ENCODE data around the gene LONP2. TPM values are rescaled to one million over a fixed set of nuclear protein-coding genes. Genes with fewer than 3 reads are reported as not detected.
A peak's percentile ranks its signal among the peaks of the same experiment; 100 is the strongest.

The LONP2 gene
- total and polyA plus RNA-seq, 2 of the 13 experiments (the other 11 are each of a cell fraction or from before 2014, with no cell fraction given): 39.2 to 63.3 TPM

DNA sequence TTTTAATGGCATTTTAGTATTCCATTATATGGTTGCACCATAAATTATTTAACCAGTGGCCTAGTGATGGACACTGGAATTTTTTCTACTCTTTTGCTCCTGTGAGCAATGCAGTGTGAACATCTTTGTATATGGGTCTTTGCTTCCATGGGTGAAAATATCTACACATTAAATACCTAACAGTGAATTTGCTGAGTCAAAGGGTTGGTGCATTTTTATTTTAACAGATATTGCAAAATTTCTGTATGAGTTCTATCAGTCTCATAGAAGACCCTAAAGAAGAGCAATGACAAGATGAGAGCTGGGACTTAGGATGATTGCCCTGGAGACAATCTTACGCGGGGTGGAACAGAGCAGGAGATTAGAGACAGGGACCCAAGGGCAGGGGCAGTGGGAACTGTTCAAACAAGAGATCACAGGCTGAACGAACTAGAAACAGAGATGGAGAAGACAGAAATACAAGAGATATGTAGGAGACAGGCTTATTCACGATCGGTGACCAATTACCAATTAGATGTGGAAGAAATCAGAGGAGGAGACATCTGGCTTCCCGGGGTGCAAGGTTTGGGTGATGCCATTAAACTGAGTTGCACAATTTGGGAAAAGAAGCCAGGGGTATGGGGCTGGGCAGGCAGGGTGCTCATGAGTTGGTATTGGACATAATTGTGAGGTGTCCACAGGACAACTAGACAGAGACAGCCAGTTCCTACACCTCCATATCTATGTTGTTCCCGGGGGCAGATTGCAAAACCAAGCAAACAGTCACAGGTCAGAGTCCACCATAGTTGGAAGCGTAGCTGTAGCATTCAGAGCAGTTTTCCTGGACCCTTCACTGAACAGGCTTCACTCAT lies 39.9 kb upstream of the LONP2 start (continued):
- TF ChIP-seq, protein P1, sequence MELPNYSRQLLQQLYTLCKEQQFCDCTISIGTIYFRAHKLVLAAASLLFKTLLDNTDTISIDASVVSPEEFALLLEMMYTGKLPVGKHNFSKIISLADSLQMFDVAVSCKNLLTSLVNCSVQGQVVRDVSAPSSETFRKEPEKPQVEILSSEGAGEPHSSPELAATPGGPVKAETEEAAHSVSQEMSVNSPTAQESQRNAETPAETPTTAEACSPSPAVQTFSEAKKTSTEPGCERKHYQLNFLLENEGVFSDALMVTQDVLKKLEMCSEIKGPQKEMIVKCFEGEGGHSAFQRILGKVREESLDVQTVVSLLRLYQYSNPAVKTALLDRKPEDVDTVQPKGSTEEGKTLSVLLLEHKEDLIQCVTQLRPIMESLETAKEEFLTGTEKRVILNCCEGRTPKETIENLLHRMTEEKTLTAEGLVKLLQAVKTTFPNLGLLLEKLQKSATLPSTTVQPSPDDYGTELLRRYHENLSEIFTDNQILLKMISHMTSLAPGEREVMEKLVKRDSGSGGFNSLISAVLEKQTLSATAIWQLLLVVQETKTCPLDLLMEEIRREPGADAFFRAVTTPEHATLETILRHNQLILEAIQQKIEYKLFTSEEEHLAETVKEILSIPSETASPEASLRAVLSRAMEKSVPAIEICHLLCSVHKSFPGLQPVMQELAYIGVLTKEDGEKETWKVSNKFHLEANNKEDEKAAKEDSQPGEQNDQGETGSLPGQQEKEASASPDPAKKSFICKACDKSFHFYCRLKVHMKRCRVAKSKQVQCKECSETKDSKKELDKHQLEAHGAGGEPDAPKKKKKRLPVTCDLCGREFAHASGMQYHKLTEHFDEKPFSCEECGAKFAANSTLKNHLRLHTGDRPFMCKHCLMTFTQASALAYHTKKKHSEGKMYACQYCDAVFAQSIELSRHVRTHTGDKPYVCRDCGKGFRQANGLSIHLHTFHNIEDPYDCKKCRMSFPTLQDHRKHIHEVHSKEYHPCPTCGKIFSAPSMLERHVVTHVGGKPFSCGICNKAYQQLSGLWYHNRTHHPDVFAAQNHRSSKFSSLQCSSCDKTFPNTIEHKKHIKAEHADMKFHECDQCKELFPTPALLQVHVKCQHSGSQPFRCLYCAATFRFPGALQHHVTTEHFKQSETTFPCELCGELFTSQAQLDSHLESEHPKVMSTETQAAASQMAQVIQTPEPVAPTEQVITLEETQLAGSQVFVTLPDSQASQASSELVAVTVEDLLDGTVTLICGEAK (IDR thresholded peaks at IDR 0.05): no peak
- TF ChIP-seq, protein P1 (CRISPR knock-in tag; IDR thresholded peaks at IDR 0.05): peak; percentile 87; the same call in 1 of the 2 replicates
- TF ChIP-seq SSRP1 (CRISPR knock-in tag; IDR thresholded peaks at IDR 0.05) (peak; percentile 96), FOXP1 (IDR thresholded peaks at IDR 0.05) (peak; percentile 75; the same call in 1 of the 2 replicates), FOXP1 (CRISPR knock-in tag; IDR thresholded peaks at IDR 0.05) (peak; percentile 94), TFE3 (CRISPR knock-in tag; IDR thresholded peaks at IDR 0.05) (peak; percentile 85), MTF2 (CRISPR knock-in tag; IDR thresholded peaks at IDR 0.05; ENCODE audit: borderline replicate concordance) (peak; percentile 44; the same call in 1 of the 2 replicates), RXRB (CRISPR knock-in tag; IDR thresholded peaks at IDR 0.05; ENCODE audit: borderline replicate concordance) (peak; percentile 95), ATF6 (CRISPR knock-in tag; conservative IDR thresholded peaks at IDR 0.05) (no peak; the same call in 1 of the 2 replicates), ESRRA (CRISPR knock-in tag; IDR thresholded peaks at IDR 0.05; ENCODE audit: low read depth) (peak; percentile 96), ZNF18 (CRISPR knock-in tag; IDR thresholded peaks at IDR 0.05; ENCODE audit: insufficient replicate concordance) (peak; percentile 85), EEA1 (CRISPR knock-in tag; IDR thresholded peaks at IDR 0.05; ENCODE audit: borderline replicate concordance) (peak; percentile 78; the same call in 1 of the 2 replicates)
- TF ChIP-seq, protein P2, sequence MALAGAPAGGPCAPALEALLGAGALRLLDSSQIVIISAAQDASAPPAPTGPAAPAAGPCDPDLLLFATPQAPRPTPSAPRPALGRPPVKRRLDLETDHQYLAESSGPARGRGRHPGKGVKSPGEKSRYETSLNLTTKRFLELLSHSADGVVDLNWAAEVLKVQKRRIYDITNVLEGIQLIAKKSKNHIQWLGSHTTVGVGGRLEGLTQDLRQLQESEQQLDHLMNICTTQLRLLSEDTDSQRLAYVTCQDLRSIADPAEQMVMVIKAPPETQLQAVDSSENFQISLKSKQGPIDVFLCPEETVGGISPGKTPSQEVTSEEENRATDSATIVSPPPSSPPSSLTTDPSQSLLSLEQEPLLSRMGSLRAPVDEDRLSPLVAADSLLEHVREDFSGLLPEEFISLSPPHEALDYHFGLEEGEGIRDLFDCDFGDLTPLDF (CRISPR knock-in tag; IDR thresholded peaks at IDR 0.05): no peak
